ENCODE data around the gene CBFB. TPM values are rescaled to one million over a fixed set of nuclear protein-coding genes. Genes with fewer than 3 reads are reported as not detected.

Gene CBFB
- polyA plus RNA-seq, 1 donor from 2014 or later, result 32.6 TPM

DNA sequence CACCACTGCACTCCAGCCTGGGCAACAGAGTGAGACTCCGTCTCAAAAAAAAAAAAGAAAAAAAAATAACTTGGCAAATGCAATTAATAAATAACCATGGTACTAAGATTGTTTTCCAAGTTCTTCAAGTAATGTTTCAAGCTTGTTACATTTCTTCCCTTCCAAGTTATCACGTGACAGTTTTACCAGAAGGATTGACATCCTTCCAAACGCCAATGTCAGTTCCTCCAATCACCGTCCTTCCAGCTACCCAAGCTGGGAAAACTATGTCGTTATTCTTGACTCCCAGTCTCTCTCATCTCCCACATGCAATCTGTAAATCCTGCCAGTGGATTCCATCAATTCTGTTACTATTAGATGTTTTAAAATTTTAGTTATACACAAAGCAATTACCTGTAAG is 76.9 kb downstream of the CBFB start:
- no peaks in the 10 kb centered on the region for H3F3A ChIP-seq (ENCODE audit: insufficient read depth, low read length, poor library complexity, severe bottlenecking)
- H3K9ac ChIP-seq (ENCODE audit: low read length), result no peak overlapping the region
- H3K9me2 ChIP-seq (ENCODE audit: insufficient read depth, low read length), result no peaks in the 10 kb centered on the region
- no peak overlapping the region for H3K4me2 ChIP-seq (ENCODE audit: low read length)
- H3K4me3 ChIP-seq (ENCODE audit: low read length), result no peak overlapping the region
- TF ChIP-seq, protein P1, sequence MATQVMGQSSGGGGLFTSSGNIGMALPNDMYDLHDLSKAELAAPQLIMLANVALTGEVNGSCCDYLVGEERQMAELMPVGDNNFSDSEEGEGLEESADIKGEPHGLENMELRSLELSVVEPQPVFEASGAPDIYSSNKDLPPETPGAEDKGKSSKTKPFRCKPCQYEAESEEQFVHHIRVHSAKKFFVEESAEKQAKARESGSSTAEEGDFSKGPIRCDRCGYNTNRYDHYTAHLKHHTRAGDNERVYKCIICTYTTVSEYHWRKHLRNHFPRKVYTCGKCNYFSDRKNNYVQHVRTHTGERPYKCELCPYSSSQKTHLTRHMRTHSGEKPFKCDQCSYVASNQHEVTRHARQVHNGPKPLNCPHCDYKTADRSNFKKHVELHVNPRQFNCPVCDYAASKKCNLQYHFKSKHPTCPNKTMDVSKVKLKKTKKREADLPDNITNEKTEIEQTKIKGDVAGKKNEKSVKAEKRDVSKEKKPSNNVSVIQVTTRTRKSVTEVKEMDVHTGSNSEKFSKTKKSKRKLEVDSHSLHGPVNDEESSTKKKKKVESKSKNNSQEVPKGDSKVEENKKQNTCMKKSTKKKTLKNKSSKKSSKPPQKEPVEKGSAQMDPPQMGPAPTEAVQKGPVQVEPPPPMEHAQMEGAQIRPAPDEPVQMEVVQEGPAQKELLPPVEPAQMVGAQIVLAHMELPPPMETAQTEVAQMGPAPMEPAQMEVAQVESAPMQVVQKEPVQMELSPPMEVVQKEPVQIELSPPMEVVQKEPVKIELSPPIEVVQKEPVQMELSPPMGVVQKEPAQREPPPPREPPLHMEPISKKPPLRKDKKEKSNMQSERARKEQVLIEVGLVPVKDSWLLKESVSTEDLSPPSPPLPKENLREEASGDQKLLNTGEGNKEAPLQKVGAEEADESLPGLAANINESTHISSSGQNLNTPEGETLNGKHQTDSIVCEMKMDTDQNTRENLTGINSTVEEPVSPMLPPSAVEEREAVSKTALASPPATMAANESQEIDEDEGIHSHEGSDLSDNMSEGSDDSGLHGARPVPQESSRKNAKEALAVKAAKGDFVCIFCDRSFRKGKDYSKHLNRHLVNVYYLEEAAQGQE (IDR thresholded peaks at IDR 0.05; ENCODE audit: borderline replicate concordance), result no peak
- TF ChIP-seq TAF1 (IDR thresholded peaks at IDR 0.05; ENCODE audit: low read depth) (no peak), EZH2 (IDR thresholded peaks at IDR 0.05; ENCODE audit: borderline replicate concordance, insufficient read depth, low read length, poor library complexity, severe bottlenecking) (no peak), SMC3 (conservative IDR thresholded peaks at IDR 0.05; ENCODE audit: poor library complexity) (no peak), MXI1 (conservative IDR thresholded peaks at IDR 0.05; ENCODE audit: poor library complexity, severe bottlenecking) (no peak), POLR2AphosphoS5 (IDR thresholded peaks at IDR 0.05) (no peak), RAD21 (conservative IDR thresholded peaks at IDR 0.05) (no peak), EP300 (conservative IDR thresholded peaks at IDR 0.05; ENCODE audit: poor library complexity, severe bottlenecking) (no peak)
- TF ChIP-seq, protein P2, sequence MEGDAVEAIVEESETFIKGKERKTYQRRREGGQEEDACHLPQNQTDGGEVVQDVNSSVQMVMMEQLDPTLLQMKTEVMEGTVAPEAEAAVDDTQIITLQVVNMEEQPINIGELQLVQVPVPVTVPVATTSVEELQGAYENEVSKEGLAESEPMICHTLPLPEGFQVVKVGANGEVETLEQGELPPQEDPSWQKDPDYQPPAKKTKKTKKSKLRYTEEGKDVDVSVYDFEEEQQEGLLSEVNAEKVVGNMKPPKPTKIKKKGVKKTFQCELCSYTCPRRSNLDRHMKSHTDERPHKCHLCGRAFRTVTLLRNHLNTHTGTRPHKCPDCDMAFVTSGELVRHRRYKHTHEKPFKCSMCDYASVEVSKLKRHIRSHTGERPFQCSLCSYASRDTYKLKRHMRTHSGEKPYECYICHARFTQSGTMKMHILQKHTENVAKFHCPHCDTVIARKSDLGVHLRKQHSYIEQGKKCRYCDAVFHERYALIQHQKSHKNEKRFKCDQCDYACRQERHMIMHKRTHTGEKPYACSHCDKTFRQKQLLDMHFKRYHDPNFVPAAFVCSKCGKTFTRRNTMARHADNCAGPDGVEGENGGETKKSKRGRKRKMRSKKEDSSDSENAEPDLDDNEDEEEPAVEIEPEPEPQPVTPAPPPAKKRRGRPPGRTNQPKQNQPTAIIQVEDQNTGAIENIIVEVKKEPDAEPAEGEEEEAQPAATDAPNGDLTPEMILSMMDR (IDR thresholded peaks at IDR 0.05; ENCODE audit: poor library complexity, severe bottlenecking), result no peak
- no peak overlapping the region for H2AFZ ChIP-seq (ENCODE audit: low read depth, low read length)
- peaks cover 10% of the 10 kb centered on the region for H3K79me2 ChIP-seq (replicated peaks; ENCODE audit: insufficient read depth, low read length)
- peak overlapping the region; percentile 14 for H3K27ac ChIP-seq (ENCODE audit: low read length)
- H3K27me3 ChIP-seq (ENCODE audit: insufficient read depth, low read depth, low read length), result no peaks in the 10 kb centered on the region
- no peaks in the 10 kb centered on the region for H3K9me3 ChIP-seq (ENCODE audit: low read length)
- no peaks in the 10 kb centered on the region for H4K20me1 ChIP-seq (ENCODE audit: insufficient read depth)
- no peaks in the 10 kb centered on the region for H3K36me3 ChIP-seq (ENCODE audit: insufficient read depth, low read length)

DNA sequence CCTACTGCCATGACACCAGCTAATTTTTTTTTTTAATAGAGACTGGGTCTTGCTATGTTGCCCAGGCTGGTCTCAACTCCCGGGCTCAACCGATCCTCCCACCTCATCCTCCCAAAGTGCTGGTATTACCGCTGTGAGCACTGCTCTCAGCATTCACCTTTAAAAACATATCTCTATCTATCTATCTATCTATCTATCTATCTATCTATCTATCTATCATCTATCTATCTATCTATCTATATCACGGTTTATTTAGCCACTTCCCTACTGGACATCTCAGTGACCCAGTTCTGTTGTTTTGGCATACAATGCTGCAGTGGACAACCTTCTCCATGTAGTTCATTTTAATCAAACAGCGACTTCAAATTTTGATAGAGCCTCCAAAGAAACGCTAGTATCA is 79.5 kb downstream of the CBFB start:
- no peaks in the 10 kb centered on the region for H3F3A ChIP-seq (ENCODE audit: insufficient read depth, low read length, poor library complexity, severe bottlenecking)
- H2AFZ ChIP-seq (ENCODE audit: low read depth, low read length), result no peak overlapping the region
- no peaks in the 10 kb centered on the region for H3K36me3 ChIP-seq (ENCODE audit: insufficient read depth, low read length)
- H3K4me2 ChIP-seq (ENCODE audit: low read length), result no peak overlapping the region
- H4K20me1 ChIP-seq (ENCODE audit: insufficient read depth), result no peaks in the 10 kb centered on the region
- H3K79me2 ChIP-seq (replicated peaks; ENCODE audit: insufficient read depth, low read length), result peaks cover 30% of the 10 kb centered on the region
- no peaks in the 10 kb centered on the region for H3K9me3 ChIP-seq (ENCODE audit: low read length)
- no peaks in the 10 kb centered on the region for H3K9me2 ChIP-seq (ENCODE audit: insufficient read depth, low read length)
- H3K27ac ChIP-seq (ENCODE audit: low read length), result no peak overlapping the region
- no peak overlapping the region for H3K4me3 ChIP-seq (ENCODE audit: low read length)
- no peak for TF ChIP-seq EP300 (conservative IDR thresholded peaks at IDR 0.05; ENCODE audit: poor library complexity, severe bottlenecking)
- TF ChIP-seq MXI1 (conservative IDR thresholded peaks at IDR 0.05; ENCODE audit: poor library complexity, severe bottlenecking), result no peak
- no peak for TF ChIP-seq SMC3 (conservative IDR thresholded peaks at IDR 0.05; ENCODE audit: poor library complexity)
- H3K27me3 ChIP-seq (ENCODE audit: insufficient read depth, low read depth, low read length), result no peaks in the 10 kb centered on the region
- no peak overlapping the region for H3K9ac ChIP-seq (ENCODE audit: low read length)
